Subcutaneous adipose tissue (tissue), 4 donors: ENCODE measurements around the gene PIK3C3. TPM values are rescaled to one million over a fixed set of nuclear protein-coding genes. Genes with fewer than 3 reads are reported as not detected.

Source experiments
- CTCF ChIP-seq: fragments of 450-650 bp; IDR thresholded peaks from one replicate; pipeline ENCODE4 v1.5.1; 2016; ENCODE audit warnings: low read depth, mild to moderate bottlenecking, control low read depth, antibody characterized with exemption, moderate library complexity
- total RNA-seq, 4 donors: library from RNA; depleted of rRNA; stranded (reverse); fragments of >200 nt; gene quantifications; one replicate each; pipeline ENCODE4 v1.1.0, GENCODE V29; 2016

PIK3C3 gene
- total RNA-seq, 4 donors from 2014 or later, result 41.1 to 60.1 (median 47.6) TPM

DNA sequence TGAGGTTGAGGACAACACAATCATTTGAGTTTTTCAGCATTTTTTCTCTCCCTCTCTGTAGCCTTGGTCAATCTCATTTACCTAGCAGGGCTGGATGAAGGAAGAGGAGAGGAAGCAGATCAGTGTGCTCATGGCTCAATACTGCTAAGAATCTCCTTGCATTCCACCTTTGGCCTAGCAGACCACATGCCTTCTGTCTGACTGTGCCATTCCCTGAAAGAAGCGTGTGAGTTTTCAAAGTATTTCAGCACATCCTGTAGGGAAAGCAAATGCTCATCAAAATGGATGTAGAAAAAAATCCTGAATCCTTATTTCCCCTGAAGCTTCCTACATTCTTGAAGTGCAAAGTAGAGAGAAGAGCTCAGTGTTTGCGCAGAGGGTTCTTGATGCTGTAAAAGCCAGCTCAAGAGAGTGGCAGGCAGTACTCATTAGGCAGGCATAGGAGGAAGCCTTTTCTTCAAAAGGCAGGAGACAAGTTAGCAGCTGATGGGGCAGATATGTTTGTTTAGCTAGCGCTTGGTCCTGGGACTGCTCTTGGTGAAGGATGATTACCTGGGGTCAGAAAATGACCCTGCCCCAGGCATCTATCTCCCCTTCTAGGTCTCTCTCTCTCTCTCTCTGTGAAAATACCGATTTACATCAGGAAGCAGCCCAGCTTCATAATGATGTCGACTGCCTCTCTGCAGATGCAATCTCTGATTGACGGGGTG is 14.4 kb upstream of the PIK3C3 start:
- TF ChIP-seq CTCF, result no peak

GRCh38 chr18:41942254-41942653 is 12.8 kb upstream of the PIK3C3 start:
- TF ChIP-seq CTCF, result no peak

GRCh38 chr18:41948544-41949110 is 6.4 kb upstream of the PIK3C3 start:
- TF ChIP-seq CTCF, result no peak

DNA sequence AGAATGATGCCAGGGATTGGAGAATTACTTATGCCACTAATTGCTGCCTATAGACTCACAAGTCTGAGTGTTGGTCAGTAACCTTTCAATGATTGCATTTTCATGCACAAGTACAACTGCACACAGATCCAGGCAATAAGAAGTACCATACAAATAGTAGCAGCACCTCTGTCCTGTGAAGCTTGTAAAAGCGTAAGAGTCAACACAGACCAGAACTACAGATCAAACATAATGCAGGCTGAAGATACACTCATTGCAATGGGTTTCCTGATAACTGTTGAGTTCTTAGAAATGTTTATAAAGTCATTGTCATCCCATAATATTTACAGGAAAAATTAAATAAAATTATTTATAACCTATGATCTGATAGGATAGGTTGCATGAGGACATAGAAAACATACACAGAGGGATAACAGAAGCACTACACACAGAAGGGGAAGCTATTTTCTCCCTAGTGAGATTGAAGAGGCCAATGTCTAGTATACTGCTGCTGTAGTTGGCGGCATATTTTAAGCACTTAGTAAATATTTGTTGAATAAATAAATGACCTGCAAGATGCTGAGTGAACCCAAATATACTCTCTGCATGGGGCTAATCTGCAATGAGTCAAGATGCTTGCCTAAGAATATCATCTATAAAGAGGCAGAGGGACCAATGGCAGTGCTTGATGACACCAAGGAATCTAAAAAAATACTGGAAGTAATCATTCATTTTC is 5.7 kb upstream of the PIK3C3 start:
- TF ChIP-seq CTCF, result no peak

- TF ChIP-seq CTCF, result no peak
Measured at GRCh38 chr18:41955688-41956087, 654 bp downstream of the PIK3C3 start.

DNA sequence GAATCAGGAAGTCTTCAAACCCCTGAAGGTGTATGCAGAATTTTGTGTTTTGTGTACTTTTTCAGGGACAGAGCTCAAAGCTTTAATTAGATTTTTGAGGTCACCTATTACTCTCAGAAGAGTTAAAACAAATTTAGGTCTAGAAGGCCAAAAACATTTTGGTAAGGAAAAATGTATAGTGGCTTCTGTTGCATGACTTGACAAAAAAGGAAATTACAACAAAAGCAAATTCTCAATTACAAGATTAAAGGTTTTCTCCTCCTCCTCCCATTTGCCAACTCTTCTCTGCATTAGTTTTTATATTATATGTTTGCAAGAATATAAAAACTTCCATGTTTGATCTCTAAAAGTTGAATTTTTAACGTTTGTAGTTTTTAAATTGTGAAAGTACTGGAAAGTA is 4.0 kb downstream of the PIK3C3 start:
- TF ChIP-seq CTCF, result no peak

GRCh38 chr18:41965634-41966255 is 10.7 kb downstream of the PIK3C3 start:
- no peak for TF ChIP-seq CTCF
